GM21528 (cell line): ENCODE measurements around the gene CACNA1F.
"Not testable (repeated sequence)": the region's sequence is repeated elsewhere in the genome, so short reads cannot be mapped to it uniquely, and the experiment has no call there.

Source experiments
- ATAC-seq: cut with Tn5 transposase; IDR thresholded peaks from one replicate; pipeline ENCODE4 v1.9.1; 2021; ENCODE audit warnings: mild to moderate bottlenecking, moderate library complexity; ENCODE audit not compliant: unreplicated experiment, low FRiP score

Gene CACNA1F

DNA sequence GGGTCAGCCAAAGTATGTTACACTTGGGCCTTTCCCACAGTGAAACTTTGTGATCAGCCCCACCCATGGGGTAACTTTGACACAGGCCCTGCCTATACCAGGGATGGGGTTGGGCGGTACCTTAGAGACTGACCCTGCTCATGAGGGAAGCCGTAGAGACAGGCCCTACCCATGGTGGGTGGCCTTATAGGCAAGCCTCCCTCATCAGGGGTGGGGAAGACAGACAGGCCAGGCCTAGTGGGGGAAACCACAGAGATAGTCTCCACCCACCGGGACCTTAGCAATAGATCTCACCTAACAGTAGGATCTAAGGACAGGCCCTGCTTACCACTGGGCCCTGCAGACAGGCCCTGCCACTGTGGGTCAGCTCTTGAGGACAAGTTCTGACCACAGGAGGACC, 54.6 kb downstream of the CACNA1F start:
- no peak for ATAC-seq

DNA sequence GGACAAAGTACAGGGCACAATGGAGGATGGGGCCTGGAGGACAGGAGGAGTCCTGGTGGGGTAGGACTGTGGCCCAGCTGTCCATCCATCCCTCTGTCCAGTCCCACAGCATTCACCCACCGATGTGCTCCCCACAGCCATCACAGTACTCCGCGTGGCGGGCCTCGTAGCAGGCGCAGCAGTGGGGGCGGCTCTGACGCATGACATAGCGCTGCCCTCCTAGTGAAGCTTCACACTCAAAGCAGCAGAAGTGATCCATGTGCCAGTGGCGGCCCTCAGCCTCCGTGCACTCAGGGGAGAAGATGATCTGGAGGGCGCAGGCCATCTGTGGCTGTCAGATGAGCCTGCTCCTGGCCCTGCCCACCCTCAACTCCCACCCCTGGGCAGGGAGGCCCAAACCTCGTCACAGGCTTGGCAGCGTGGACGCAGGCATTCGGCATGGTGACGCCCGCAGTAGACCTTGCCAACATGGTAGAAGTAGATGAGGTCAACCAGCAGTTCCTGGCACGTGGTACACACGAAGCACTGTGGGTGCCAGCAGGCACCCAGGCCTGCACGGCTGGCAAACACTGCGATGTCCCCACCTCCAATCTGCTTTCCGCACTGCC, 55.2 kb downstream of the CACNA1F start:
- ATAC-seq, result no peak

DNA sequence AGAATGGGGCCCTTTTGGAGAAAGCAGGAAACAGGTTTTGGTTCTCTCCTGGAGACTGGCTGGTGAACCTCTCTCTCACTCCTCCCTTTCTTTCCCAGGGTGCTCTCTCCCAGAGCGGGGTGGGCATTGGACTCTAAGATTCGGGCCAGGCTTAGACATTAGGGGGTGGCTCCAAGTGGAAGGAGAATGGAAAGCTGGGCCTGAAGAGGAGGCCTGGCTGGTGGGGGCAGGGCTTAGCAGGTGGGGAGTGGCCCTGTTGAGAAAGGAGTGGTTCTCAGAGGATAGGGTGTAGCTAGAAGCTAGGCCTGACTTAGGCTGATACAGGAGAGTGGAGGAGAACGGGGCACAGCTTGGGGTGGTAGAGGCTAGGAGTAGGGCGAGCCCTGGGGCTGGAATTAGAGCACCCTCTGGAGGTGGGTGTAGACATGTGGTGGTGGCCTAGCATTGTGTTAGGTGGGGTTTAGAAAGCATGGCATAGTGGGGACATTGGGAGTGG, 55.8 kb downstream of the CACNA1F start:
- ATAC-seq, result no peak

DNA sequence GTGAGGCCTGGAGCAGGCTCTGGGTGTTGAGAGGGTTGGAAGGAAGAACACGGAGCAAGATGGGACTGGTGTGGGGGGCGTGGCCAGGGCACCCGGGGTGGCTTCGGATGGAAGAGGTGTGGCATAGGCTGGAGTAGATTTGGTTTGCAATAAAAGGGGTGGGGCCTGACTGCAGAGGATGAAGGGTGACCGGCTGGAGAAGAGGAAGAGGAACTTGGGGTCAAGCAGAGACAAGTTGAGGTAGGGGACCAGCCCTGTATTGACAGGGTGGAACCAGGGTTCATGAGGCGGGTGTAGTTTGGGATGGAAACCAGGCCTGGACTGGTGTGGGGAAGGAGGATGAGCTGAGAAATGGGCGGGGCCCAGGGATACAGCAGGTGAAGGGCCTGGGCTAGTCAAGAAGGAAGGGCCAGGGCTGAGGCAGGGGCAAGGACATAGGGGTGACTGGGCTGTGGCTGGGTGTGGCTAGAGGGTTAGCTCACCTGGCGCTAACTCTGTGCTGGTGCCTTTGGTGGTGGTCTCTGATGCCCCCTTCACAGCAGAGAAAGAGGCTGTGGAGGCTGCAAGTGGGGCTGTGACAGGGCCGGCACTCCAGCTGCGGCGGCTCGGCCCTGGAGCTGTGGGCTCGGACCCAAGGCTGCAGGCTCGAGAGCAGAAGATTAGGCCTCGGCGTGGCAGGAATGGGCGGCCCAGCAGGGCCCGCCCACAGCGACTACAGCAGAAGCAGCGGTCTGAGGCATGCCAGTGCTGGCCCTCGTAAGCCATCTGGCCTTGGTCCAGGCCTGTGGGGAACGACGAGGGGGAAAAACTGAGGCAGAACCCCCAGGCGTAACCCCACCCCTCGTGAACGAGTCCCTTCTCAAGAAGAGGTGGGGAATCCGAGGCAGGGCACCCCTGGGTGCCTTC, 56.5 kb downstream of the CACNA1F start:
- ATAC-seq, result no peak

DNA sequence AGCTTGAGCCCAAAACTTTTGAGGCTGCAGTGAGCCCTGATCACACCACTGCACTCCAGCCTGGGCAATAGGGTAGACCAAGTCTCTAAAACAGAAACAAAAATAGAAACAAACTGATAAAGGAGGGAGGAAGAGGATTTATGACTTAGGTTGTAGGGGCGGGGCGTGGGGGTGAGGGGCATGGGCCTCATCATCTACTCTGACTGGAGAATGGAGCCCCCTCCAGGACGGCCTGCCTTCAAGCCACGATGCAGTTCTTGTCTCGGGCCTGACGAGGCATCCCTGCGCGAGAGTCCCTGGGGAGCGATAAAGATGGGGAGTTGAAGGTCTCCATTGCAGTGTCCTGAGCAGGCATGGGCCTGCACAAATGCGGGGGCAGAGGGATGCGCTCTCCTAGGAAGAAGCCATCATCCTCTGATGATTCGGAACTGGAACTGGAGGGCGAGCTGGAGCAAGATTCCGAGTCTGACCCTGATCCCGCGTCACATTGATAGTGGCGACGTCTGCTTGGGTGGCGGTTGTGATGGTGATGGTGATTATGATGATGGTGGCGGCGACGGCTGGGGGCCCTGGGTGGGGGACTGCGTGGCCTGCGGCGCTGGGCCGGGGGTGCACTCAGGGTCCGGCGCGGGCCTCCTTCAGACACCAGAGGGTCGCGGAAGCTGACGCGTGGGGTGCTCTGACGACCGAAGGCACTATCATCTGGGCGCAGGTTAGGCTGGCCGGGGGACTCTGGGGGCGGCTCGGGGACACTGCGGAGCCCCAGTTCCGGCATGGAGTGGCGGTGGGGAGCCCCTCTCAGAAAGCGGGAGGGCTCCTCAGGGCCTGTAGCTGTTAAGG, 57.5 kb downstream of the CACNA1F start:
- no peak for ATAC-seq

DNA sequence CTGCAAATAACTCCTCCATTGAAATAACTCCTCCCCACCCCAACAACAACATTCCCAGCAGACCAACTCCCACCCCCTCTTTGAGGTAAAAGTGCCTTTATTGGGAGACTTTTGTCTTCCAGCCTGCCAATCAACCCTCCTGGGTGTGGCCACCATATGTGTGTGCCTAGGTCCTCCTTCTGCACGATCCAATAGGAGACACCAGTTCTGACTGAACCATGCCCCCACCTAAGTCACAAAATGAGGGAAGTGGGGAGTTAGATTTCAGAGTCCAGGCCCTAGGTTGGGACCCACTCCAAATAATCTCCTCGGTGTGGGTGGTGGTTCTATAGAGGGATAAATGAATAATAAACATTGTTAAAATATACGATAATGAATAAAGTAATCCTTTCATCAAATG, 58.4 kb downstream of the CACNA1F start:
- ATAC-seq, result no peak

DNA sequence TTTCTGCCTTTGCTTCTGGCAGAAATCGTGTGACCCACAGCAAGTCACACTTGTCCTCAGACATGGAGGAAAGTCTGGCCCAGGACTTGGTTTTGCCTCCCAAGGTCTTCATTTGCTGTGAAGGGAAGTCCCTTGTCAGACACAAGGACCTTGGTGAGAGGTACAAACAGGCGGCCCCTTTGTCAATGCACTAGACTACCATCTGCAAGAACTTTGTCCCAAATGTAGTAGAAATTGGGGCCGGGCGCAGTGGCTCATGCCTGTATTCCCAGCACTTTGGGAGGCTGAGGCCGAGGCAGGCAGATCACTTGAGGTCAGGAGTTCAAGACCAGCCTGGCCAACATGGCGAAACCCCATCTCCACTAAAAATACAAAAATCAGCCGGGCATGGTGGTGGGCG, 59.6 kb downstream of the CACNA1F start:
- not testable (repeated sequence) for ATAC-seq

DNA sequence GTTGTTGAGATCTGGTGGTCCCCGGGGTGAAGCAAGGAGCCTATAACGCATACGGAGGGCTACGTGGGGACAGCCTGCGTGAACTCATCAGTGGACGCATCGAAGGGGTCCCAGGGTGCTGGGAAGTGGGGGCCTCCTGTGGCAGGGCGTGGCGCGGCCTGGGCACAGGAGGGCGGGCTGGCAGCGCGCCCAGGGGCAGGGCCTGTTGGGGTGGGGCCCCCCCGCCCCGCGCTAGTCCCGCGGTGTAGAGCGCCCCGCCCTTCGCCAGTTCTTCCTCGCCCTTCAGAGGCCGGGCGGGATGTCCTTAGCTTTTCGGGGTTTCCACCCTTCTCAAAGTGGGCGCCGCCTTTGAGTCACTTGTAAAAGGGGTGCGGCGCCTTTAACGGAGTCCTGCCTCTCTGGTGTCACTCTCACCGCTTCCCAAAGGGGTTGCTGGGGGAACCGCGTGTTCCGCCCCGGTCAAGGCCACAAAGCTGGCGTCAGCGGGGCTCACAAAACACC, 60.8 kb downstream of the CACNA1F start:
- ATAC-seq, result peak; percentile 66

DNA sequence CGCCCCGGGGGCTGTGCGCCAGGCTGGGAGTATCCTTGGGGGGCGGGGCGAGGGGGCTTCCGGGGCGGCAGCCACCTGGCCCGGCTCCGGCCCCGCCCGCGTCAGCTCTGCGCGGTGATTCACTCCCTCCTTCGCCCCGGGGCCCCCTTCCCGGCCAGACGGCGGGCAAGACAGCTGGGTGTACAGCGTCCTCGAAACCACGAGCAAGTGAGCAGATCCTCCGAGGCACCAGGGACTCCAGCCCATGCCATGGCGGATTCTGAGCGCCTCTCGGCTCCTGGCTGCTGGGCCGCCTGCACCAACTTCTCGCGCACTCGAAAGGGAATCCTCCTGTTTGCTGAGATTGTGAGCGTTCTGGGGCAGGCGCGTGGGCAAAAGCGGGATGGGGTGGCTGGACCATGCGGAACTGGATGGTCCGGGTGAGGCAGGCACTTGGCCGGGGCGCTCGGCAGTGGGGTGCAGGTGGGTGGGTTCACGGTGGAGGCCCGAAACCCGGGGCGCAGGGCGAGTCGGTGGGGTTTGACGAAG, 61.3 kb downstream of the CACNA1F start, which contains the start of gene PLP2:
Gene PLP2, plus strand, starts transcription at position 147 of the 528 bp plus-strand sequence. Its CDS starts 103 bp downstream, at position 250.
- ATAC-seq, result peak; percentile 29

DNA sequence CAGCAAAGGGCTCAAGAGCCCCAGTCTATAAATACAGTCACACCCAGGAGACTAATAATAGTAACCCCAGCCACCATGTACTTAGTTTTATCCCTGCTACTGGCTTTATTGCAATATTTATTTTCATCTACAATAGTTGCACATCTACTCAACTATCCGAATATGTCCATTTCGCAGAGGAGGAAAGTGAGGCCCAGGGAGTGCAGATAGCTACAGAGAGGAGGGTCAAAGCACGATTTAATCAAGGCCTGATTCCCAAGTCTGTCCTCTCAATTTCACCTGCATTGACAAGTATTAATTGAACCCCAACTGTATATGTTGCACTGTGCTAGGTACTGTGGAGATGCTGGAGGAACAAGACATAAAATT, 65.4 kb downstream of the CACNA1F start:
- ATAC-seq, result no peak

DNA sequence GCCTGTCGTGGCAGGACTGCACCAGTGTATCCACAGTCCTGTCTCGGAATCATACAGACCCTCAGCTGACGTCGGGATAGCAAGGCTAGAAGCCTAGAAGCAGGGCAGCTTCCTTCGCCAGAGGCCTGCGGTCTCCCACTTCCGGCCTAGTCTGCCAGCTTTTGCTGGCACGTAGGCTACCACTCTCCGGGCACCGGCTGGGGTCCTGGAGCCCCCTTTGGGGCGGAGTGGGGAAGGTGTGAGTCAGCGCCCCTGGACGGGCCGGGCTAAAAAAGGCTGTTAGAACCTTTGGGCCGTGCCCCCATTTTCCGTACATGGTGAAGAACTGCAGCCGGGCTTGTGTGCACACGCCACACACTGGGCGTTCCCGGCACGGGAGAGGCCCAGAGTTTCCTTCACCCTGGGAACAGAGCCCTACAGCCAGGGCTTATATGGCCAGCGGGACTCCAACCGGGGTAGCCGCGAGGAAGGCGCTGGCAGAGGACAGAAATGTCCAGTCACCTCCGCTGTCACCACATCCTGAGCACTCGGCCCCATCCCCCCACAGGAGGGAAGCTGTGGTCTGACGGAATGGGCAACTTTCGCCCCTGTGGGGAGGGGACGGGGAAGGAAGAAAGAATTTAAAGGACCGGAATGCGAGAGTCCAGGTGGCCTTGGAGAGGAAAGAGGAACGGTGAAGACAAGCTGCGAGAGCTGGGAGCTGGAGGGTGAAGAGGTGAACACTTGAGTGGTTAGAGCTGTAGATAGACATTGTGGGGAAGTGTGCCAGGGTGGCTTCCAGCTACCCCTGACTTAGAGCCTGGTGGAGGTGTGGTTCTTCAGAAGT, 66.0 kb downstream of the CACNA1F start:
- ATAC-seq, result peak; percentile 29

DNA sequence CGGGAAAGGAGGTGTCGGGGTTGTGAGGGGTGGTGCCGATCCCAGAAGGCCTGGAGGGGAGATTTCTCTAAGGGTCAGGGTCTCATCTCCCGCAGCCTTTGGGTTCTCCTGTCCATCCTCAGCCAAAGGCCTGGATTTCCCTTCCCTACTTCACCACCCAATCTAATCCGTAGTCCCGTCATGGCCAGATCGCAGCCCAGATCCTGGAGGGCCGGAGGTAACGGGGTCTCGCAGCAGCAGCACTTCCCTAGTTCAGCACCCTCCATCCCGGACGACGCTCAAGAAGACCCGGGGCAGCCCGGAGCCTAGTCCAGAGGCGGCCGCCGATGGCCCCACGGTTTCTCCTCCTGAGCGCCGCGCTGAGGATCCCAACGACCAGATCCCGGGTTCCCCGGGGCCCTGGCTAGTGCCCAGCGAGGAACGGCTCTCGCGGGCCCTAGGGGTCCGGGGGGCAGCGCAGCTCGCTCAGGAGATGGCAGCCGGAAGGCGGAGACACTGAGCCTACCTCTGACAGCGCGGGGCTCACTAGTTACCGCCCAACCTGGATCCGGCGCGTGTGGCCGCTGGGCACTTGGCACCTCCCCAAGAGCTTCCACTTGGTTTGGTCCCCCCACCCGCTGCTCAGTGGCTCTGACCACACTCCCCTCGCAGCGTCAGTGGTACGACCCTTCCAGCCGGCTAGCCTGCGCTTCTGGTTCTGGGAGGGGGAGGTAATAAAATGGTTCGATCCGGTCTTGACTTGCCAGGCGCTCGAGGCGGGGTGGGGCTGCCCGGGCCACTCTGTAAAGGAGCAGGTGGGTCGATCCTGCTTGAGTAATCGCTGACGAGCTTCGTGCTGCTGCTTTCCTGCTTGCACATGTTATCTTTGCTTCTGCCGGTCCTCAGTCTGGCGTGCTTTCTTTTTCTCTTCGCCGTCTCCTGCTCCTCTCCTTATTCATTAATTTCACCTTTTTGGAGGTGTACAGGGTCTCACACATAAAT, 66.9 kb downstream of the CACNA1F start:
- peak; percentile 37 for ATAC-seq

DNA sequence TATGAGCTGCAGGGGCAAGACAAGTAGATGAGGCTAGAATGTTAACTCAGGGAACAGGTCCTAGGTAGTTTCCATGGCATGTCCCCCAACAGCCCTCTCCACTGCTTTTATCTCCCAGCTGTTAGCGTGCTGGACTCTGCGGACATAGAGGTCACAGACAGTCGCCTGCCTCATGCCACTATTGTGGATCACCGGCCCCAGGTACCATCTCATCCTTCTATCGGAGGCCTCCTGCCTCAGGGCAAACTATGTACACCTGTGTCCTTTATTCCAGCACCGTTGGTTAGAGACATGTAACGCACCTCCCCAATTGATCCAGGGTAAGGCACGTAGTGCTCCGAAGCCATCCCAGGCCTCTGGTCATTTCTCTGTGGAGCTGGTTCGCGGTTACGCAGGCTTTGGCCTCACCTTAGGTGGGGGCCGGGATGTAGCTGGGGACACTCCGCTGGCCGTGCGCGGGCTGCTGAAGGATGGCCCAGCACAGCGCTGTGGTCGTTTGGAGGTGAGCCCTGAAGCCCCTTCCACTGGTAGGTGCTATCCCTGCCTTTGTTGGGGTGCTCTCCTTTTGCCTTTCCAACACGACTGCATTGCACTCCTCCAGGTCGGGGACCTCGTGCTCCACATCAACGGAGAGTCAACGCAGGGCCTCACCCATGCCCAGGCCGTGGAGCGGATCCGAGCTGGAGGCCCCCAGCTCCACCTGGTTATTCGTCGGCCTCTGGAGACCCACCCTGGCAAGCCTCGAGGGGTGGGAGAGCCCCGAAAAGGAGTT, 68.4 kb downstream of the CACNA1F start:
- ATAC-seq, result no peak

DNA sequence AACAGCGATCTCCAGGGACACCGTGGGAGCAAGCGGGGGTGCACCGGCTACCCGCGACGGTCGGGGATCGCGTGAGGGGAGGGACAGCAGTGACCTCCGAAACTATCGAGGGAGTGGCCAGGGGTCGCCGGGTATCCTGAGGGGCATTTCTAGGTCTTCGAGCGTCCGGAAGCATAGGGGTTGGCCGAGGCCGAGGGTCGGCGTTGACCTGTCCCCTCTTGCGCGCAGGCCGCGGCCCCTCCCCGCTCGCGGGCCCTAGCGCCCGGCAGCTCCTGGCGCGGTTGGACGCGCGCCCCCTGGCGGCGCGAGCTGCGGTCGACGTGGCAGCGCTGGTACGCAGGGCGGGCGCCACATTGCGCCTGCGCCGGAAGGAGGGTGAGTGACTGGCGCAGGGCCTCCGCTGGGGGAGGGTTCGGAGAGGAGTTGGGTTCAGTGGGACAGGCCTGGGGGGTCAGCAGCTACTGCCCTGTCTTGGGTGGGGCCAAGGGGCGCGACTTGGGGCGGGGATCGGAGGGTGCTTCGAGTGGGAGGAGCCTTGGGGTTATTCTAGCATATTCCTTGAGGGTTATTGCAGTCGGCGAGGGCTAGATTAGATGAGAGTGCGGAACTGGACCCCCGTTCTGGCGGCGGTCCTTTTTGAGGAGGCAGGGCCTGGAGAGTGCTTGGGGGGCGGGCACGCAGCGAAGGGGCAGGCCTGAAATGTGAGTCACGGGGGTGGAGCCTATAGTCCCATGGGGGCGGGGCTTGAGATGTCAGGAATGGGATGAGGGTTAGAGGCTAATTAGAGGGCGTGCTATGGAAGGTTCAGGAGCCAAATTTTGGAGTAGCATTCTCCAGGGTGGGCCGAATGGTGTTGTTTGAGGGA, 69.4 kb downstream of the CACNA1F start:
- peak; percentile 53 for ATAC-seq

DNA sequence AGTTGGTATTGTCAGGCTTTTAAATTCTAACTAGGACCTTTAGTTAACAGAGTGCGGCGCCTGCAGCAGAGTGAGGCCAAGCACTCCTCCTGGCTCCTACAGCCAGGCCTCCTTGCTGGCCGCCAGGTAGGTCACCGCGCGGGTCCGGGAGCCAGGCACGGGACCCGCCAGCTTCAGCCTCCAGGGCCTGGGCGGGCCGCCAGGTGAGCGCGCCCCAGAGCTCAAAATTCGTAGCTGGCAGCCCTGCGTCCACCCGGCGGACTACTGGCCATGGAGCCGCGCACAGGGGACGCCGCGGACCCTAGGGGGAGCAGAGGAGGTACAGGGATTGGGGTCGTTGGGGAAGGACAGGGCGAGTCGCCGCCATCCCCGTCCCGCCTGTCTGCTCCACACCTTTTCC, 70.5 kb downstream of the CACNA1F start, which contains the start of gene MAGIX:
Gene MAGIX, plus strand, starts transcription at position 139 of the 400 bp plus-strand sequence. Its CDS starts 132 bp downstream, at position 271.
- no peak for ATAC-seq

DNA sequence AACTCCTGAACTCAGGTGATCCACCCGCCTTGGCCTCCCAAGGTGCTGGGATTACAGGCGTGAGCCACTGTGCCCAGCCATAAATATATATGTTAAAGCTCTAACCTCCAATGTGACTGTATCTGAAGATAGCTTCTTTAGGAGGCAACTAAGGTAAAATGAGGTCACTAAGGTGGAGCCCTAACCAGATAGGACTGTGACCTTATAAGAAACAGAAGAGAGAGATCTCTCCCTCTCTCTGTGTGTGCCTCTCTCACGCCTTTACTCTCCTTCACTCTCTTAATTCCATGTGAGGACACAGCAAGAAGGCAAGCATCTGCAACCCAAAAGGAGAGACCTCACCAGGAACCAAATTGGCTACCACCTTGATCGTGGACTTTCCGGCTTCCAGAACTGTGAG, 71.5 kb downstream of the CACNA1F start:
- no peak for ATAC-seq

DNA sequence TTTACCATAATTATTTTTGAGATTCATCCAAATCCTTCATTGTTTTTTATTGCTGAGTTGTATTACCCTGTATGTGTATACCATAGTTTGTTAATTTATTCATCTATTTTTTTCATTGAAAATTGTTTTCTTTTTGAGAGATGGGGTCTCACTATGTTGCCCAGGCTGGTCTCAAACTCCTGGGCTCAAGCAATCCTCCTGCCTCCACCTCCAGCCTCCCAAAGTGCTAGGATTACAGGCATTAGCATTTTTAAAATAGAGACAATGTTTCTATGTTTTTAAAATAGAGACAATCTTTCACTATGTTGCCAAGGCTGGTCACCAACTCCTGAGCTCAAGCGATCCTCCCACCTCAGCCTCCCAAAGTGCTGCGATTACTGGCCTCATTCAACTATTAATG, 72.2 kb downstream of the CACNA1F start:
- no peak for ATAC-seq
